ENCODE measurements around the gene TRPT1.

DNA sequence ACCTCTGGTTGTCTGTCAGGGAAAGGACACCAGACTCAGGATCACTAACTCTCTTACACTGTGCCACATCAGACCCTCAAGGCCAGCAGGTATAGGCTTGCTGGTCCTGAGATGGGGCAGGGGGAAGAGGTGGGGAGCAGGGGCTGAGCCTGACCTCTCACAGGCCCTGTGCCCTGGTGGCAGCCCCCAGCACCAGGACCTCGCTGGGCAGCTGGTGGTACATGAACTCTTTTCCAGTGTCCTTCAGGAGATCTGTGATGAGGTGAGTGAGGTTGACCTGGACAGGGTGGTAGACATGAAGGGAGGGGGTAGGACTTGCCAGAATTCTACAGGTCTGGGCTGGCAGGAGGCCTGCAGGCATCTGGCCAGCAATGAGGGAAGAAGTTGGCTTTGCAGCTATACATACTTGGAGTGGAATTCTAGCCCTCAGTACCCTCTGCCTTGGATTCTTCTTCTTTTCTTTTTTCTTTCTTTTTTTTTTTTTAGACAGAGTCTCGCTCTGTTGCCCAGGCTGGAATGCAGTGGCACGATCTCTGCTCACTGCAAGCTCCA, 1.5 kb upstream of the TRPT1 start:
- TF ChIP-seq CSDC2 (CRISPR knock-in tag; IDR thresholded peaks at IDR 0.05) (no peak), ZFP30 (CRISPR knock-in tag; IDR thresholded peaks at IDR 0.05) (no peak), OSR1 (CRISPR knock-in tag; IDR thresholded peaks at IDR 0.05) (no peak), ZNF8 (CRISPR knock-in tag; IDR thresholded peaks at IDR 0.05) (no peak)
- TF ChIP-seq, protein P1, sequence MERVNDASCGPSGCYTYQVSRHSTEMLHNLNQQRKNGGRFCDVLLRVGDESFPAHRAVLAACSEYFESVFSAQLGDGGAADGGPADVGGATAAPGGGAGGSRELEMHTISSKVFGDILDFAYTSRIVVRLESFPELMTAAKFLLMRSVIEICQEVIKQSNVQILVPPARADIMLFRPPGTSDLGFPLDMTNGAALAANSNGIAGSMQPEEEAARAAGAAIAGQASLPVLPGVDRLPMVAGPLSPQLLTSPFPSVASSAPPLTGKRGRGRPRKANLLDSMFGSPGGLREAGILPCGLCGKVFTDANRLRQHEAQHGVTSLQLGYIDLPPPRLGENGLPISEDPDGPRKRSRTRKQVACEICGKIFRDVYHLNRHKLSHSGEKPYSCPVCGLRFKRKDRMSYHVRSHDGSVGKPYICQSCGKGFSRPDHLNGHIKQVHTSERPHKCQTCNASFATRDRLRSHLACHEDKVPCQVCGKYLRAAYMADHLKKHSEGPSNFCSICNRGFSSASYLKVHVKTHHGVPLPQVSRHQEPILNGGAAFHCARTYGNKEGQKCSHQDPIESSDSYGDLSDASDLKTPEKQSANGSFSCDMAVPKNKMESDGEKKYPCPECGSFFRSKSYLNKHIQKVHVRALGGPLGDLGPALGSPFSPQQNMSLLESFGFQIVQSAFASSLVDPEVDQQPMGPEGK (CRISPR knock-in tag; IDR thresholded peaks at IDR 0.05; ENCODE audit: borderline replicate concordance) = no peak
- TF ChIP-seq, protein P2, sequence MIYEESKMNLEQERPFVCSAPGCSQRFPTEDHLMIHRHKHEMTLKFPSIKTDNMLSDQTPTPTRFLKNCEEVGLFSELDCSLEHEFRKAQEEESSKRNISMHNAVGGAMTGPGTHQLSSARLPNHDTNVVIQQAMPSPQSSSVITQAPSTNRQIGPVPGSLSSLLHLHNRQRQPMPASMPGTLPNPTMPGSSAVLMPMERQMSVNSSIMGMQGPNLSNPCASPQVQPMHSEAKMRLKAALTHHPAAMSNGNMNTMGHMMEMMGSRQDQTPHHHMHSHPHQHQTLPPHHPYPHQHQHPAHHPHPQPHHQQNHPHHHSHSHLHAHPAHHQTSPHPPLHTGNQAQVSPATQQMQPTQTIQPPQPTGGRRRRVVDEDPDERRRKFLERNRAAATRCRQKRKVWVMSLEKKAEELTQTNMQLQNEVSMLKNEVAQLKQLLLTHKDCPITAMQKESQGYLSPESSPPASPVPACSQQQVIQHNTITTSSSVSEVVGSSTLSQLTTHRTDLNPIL (CRISPR knock-in tag; IDR thresholded peaks at IDR 0.05; ENCODE audit: low read depth) = no peak
